Glutamatergic neuron (in vitro differentiated cells): ENCODE measurements around the gene PSEN2. TPM values are rescaled to one million over a fixed set of nuclear protein-coding genes. Genes with fewer than 3 reads are reported as not detected.

Experiments used
- DNase-seq: peaks from one replicate; pipeline ENCODE4 v3.0.0; 2022
- H3K27ac Mint-ChIP-seq: one replicate; pipeline ENCODE4 v1.8.0; 2020; ENCODE audit warnings: mild to moderate bottlenecking, mixed read lengths, inconsistent platforms; ENCODE audit not compliant: unreplicated experiment
- H3K27me3 Mint-ChIP-seq: one replicate; pipeline ENCODE4 v1.8.0; 2020; ENCODE audit warnings: mild to moderate bottlenecking, moderate library complexity, mixed read lengths, inconsistent platforms; ENCODE audit not compliant: unreplicated experiment
- H3K36me3 Mint-ChIP-seq: one replicate; pipeline ENCODE4 v1.8.0; 2020; ENCODE audit warnings: mild to moderate bottlenecking, mixed read lengths, inconsistent platforms; ENCODE audit not compliant: unreplicated experiment
- H3K4me1 Mint-ChIP-seq: one replicate; pipeline ENCODE4 v1.8.0; 2020; ENCODE audit warnings: mild to moderate bottlenecking, low read depth, mixed read lengths, inconsistent platforms; ENCODE audit not compliant: unreplicated experiment
- H3K4me3 Mint-ChIP-seq: one replicate; pipeline ENCODE4 v1.8.0; 2020; ENCODE audit warnings: mild to moderate bottlenecking, mixed read lengths, inconsistent platforms; ENCODE audit not compliant: unreplicated experiment
- H3K9me3 Mint-ChIP-seq: one replicate; pipeline ENCODE4 v1.8.0; 2020; ENCODE audit warnings: mild to moderate bottlenecking, moderate library complexity, mixed read lengths, inconsistent platforms; ENCODE audit not compliant: unreplicated experiment
- CTCF ChIP-seq: fragments of 200-600 bp; sonication (generic); IDR thresholded peaks from one replicate; pipeline ENCODE4 v1.5.0; 2021; ENCODE audit not compliant: partially characterized antibody, unreplicated experiment
- total RNA-seq: library from RNA; stranded (reverse); fragmentation: NEBNext Ultra II Directional; extraction: Animal tissue kit (Norgen Biotek cat#: 25700); gene quantifications from one replicate; pipeline ENCODE4 v1.2.1, GENCODE V29; 2021; ENCODE audit not compliant: unreplicated experiment

Gene PSEN2
- total RNA-seq, 1 donor from 2014 or later, result 22.2 TPM

- no peak overlapping the region for H3K4me3 Mint-ChIP-seq
- no peaks in the 10 kb centered on the region for H3K27me3 Mint-ChIP-seq
- H3K27ac Mint-ChIP-seq, result no peak overlapping the region
- no peaks in the 10 kb centered on the region for H3K9me3 Mint-ChIP-seq
- H3K4me1 Mint-ChIP-seq, result peaks cover 16% of the 10 kb centered on the region
- no peak for TF ChIP-seq CTCF
- no peak for DNase-seq
- H3K36me3 Mint-ChIP-seq, result peaks cover 17% of the 10 kb centered on the region
Observed at GRCh38 chr1:226894826-226895225, 24.4 kb downstream of the PSEN2 start.

- TF ChIP-seq CTCF, result no peak
- Mint-ChIP-seq H3K36me3 (peaks cover 15% of the 10 kb centered on the region), H3K9me3 (no peaks in the 10 kb centered on the region), H3K27me3 (no peaks in the 10 kb centered on the region), H3K4me3 (no peak overlapping the region), H3K27ac (no peak overlapping the region), H3K4me1 (peaks cover 15% of the 10 kb centered on the region)
- DNase-seq, result no peak
Observed at GRCh38 chr1:226895644-226896043, 25.2 kb downstream of the PSEN2 start.

- Mint-ChIP-seq H3K9me3 (no peaks in the 10 kb centered on the region), H3K27ac (no peak overlapping the region), H3K4me1 (peaks cover 6% of the 10 kb centered on the region), H3K4me3 (no peak overlapping the region), H3K36me3 (peaks cover 10% of the 10 kb centered on the region), H3K27me3 (no peaks in the 10 kb centered on the region)
- TF ChIP-seq CTCF, result no peak
- DNase-seq, result no peak
Observed at GRCh38 chr1:226898246-226898645, 27.8 kb downstream of the PSEN2 start.

GRCh38 chr1:226901421-226901820 lies 31.0 kb downstream of the PSEN2 start:
- Mint-ChIP-seq H3K9me3 (no peaks in the 10 kb centered on the region), H3K4me1 (peaks cover 6% of the 10 kb centered on the region), H3K27me3 (no peaks in the 10 kb centered on the region), H3K36me3 (peaks cover 16% of the 10 kb centered on the region), H3K27ac (no peak overlapping the region), H3K4me3 (no peak overlapping the region)
- DNase-seq, result no peak
- no peak for TF ChIP-seq CTCF

- DNase-seq, result no peak
- Mint-ChIP-seq H3K27ac (no peak overlapping the region), H3K4me1 (no peaks in the 10 kb centered on the region), H3K9me3 (no peaks in the 10 kb centered on the region), H3K36me3 (peaks cover 9% of the 10 kb centered on the region), H3K4me3 (no peak overlapping the region), H3K27me3 (no peaks in the 10 kb centered on the region)
- TF ChIP-seq CTCF, result no peak
Observed at GRCh38 chr1:226902601-226903000, 32.2 kb downstream of the PSEN2 start.
